ENCODE results near the gene HGF. TPM values are rescaled to one million over a fixed set of nuclear protein-coding genes. Genes with fewer than 3 reads are reported as not detected.

Gene HGF
- total RNA-seq, 4 donors from 2014 or later: 1.2 to 2.2 (median 1.8) TPM

GRCh38 chr7:81761031-81761430, 8.8 kb downstream of the HGF start:
- TF ChIP-seq POLR2AphosphoS5 (IDR thresholded peaks at IDR 0.05) (no peak), POLR2A (IDR thresholded peaks at IDR 0.05) (no peak), EP300 (IDR thresholded peaks at IDR 0.05; ENCODE audit: low read depth) (no peak)
- TF ChIP-seq, protein P1, sequence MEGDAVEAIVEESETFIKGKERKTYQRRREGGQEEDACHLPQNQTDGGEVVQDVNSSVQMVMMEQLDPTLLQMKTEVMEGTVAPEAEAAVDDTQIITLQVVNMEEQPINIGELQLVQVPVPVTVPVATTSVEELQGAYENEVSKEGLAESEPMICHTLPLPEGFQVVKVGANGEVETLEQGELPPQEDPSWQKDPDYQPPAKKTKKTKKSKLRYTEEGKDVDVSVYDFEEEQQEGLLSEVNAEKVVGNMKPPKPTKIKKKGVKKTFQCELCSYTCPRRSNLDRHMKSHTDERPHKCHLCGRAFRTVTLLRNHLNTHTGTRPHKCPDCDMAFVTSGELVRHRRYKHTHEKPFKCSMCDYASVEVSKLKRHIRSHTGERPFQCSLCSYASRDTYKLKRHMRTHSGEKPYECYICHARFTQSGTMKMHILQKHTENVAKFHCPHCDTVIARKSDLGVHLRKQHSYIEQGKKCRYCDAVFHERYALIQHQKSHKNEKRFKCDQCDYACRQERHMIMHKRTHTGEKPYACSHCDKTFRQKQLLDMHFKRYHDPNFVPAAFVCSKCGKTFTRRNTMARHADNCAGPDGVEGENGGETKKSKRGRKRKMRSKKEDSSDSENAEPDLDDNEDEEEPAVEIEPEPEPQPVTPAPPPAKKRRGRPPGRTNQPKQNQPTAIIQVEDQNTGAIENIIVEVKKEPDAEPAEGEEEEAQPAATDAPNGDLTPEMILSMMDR (IDR thresholded peaks at IDR 0.05): no peak
- WGBS, 2 donors (ENCODE audit: low coverage in 1 of 2): 84 to 100% methylated on average over 1 of the region's 1 CpG
- in situ Hi-C loops (cut with MboI; ENCODE audit: low pct_ligation_motif_present in 1 of 4, low pct_unique_long_range_greater_than_20kb in 1 of 4, low sequenced_read_pairs in 3 of 4) (no loop called here), intact Hi-C loops (cut with DNase I; ENCODE audit: low total_unique reads) (no loop called here)
- Histone ChIP-seq H3K4me1 (no peaks in the 10 kb centered on the region), H3K9me3 (no peaks in the 10 kb centered on the region), H3K36me3 (peaks cover 0 to 4% (median 0%) of the 10 kb centered on the region in 4 donors), H3K27me3 (no peaks in the 10 kb centered on the region), H3K27ac (no peak overlapping the region), H3K4me3 (no peak overlapping the region)
- DNase-seq: no peak

- no peaks in the 10 kb centered on the region for H3K9me3 ChIP-seq
Measured at GRCh38 chr7:81754918-81755696, 14.7 kb downstream of the HGF start.

GRCh38 chr7:81753392-81753791, 16.5 kb downstream of the HGF start:
- intact Hi-C loops (cut with DNase I; ENCODE audit: low total_unique reads): no loop called here
- H3K4me3 ChIP-seq: no peak overlapping the region
- no peaks in the 10 kb centered on the region for H3K4me1 ChIP-seq
- no peaks in the 10 kb centered on the region for H3K27me3 ChIP-seq
- WGBS, 2 donors (ENCODE audit: low coverage in 1 of 2): 93 to 100% methylated on average over 1 of the region's 1 CpG
- no peaks in the 10 kb centered on the region for H3K9me3 ChIP-seq
- H3K27ac ChIP-seq: no peak overlapping the region
- no peak for DNase-seq
- no peak for TF ChIP-seq POLR2AphosphoS5 (IDR thresholded peaks at IDR 0.05)
- peaks cover 0 to 4% (median 0%) of the 10 kb centered on the region in 4 donors for H3K36me3 ChIP-seq
- in situ Hi-C loops (cut with MboI; ENCODE audit: low pct_ligation_motif_present in 1 of 4, low pct_unique_long_range_greater_than_20kb in 1 of 4, low sequenced_read_pairs in 3 of 4): no loop called here

More at GRCh38 chr7:81754918-81755696, 14.7 kb downstream of the HGF start:
- no peak for DNase-seq
- Histone ChIP-seq H3K27me3 (no peaks in the 10 kb centered on the region), H3K4me3 (no peak overlapping the region), H3K27ac (no peak overlapping the region), H3K36me3 (peaks cover 0 to 4% (median 0%) of the 10 kb centered on the region in 4 donors), H3K4me1 (no peaks in the 10 kb centered on the region)
- in situ Hi-C loops (cut with MboI; ENCODE audit: low pct_ligation_motif_present in 1 of 4, low pct_unique_long_range_greater_than_20kb in 1 of 4, low sequenced_read_pairs in 3 of 4) (no loop called here), intact Hi-C loops (cut with DNase I; ENCODE audit: low total_unique reads) (no loop called here)
- WGBS, 2 donors (ENCODE audit: low coverage in 1 of 2): 83% methylated on average over 2 of the region's 2 CpGs; no CpG with 5 or more reads in 1 of the 2 donors
- TF ChIP-seq EP300 (IDR thresholded peaks at IDR 0.05; ENCODE audit: low read depth): no peak
- no peak for TF ChIP-seq POLR2AphosphoS5 (IDR thresholded peaks at IDR 0.05)
- TF ChIP-seq POLR2A (IDR thresholded peaks at IDR 0.05): no peak
- TF ChIP-seq, protein P1 (IDR thresholded peaks at IDR 0.05): no peak

DNA sequence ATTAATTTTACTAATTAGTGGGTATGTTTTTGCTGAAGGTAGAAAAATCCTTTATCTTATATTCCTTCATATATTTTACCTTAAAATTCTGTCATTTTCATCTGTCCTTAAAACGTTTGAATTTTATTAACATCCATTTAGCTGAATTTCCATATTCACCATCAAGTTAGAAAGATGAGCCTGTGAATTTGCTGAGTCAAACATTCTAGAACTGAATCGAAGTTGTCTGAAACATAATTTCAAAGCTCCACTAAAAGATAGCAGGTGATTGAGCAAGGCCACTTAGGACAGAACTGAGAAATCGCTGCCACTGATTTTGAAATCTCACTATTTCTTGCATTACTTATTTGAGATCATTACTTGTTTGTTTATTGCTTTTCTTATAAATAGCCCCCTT, 17.5 kb downstream of the HGF start:
- WGBS, 2 donors (ENCODE audit: low coverage in 1 of 2): 62 to 66% methylated on average over 3 of the region's 3 CpGs
- Histone ChIP-seq H3K36me3 (peaks cover 0 to 4% (median 0%) of the 10 kb centered on the region in 4 donors), H3K4me1 (no peaks in the 10 kb centered on the region), H3K4me3 (no peak overlapping the region), H3K9me3 (no peaks in the 10 kb centered on the region), H3K27me3 (no peaks in the 10 kb centered on the region), H3K27ac (no peak overlapping the region)
- TF ChIP-seq POLR2A (IDR thresholded peaks at IDR 0.05): no peak
- no peak for TF ChIP-seq POLR2AphosphoS5 (IDR thresholded peaks at IDR 0.05)
- TF ChIP-seq, protein P1 (IDR thresholded peaks at IDR 0.05): no peak
- no peak for TF ChIP-seq EP300 (IDR thresholded peaks at IDR 0.05; ENCODE audit: low read depth)
- no peak for DNase-seq
- in situ Hi-C loops (cut with MboI; ENCODE audit: low pct_ligation_motif_present in 1 of 4, low pct_unique_long_range_greater_than_20kb in 1 of 4, low sequenced_read_pairs in 3 of 4) (no loop called here), intact Hi-C loops (cut with DNase I; ENCODE audit: low total_unique reads) (no loop called here)
